NOMO-1 treated with DMSO at 0.1 percent for 48 hours (cell line): ENCODE results near the gene BMP8B.
A peak's percentile ranks its signal among the peaks of the same experiment; 100 is the strongest.

Experiments used
- DNase-seq: peaks from one replicate; lab custom pipeline; 2025; ENCODE audit not compliant: unreplicated experiment; lab: John Stamatoyannopoulos, UW

Gene BMP8B

DNA sequence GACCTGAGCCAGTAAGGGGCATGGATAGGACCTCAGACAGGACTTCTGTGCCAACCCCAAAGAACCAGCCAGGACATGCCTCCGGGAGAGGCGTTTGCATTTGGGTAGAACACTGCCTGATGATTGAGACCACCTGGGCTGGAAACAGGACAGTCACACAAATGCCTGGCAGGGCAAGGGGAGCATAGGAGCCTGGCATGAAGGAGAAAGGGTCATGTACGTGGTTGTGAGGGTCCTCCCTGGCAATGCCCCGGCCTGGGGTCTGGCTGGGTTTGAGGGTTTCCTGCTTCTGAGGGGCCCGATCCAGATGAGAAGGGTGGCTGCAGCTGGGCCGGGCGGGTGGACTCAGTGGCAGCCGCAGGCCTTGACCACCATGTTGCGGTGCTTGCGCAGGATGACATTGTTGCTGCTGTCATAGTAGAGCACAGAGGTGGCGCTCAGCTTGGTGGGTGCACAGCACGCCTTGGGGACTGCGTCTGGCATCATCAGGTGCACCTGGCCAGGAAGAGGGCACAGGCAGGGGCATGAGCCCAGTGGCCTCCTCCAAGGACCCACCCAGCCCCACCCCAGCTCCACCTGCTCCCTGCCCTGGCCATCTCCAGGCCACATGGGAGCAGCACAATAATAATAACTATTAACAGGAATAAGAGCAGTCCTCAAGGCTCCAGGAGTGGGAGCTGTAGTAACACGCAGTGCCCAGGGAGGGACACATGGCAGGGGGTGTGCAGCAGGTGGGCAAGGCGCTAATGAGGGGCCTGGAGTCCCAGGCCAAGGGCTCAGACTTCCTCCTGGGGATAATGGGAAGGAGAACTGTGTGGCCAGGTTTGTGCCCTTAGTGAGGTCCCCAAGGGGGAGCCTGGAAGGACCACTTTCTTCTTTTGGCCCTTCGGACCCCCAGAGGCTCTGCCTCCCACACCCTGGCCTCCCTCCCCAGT lies 28.3 kb downstream of the BMP8B start:
- DNase-seq = no peak

DNA sequence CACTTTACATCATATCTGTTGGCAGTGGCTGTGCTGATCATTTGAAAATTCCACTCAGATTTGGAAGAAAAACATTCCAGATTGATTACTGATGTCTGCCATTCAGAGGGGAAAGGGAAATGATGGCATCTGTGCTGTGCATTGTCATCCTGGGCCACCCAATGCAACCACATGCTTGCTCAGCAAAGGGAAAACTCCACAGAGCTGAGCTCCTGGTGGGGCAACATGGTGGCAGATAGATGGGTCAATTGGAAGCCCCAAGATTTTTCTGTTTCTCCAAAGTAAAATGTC lies 29.3 kb downstream of the BMP8B start:
- DNase-seq = no peak

DNA sequence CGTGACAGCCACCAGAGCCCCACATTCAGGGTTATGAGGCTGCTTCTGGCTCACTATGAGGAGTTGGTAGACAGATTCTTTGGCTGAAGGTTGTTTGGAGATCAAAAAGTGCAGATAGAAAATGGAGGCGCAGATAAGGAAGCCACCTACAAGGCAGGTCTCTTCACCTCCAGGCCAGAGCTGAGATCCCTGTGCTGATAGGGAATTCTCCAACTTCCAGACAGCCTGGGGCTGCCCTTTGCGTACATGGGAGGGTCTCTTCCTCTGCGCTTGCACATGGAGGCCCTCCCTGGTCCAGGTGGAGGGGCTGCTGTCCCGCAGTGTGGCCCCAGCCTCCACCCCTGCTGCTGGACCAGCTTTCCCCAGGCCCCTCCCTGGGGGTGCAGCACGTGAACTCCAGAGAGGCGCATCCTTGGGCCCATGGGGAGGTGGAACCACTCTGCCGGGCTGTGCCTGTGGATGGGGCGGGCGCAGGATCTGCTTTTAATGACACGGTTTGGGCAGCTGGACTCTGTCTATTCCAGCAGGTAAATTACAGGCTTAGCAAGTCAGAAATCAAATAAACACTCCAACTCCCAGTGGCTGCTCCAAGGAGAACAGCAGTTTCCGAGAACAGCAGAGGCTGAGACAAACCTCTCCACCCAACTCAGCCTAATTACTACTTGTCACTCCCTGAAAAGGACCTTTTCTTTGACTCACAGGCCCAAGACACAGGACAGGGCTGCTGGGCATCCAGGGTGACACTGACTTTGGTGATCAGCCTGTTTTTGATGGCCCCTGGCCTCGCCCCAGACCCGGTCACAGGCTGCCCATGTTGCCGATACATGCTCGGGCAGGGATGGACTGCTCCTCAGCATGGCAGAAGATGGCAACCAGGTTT lies 29.9 kb downstream of the BMP8B start:
- no peak for DNase-seq

DNA sequence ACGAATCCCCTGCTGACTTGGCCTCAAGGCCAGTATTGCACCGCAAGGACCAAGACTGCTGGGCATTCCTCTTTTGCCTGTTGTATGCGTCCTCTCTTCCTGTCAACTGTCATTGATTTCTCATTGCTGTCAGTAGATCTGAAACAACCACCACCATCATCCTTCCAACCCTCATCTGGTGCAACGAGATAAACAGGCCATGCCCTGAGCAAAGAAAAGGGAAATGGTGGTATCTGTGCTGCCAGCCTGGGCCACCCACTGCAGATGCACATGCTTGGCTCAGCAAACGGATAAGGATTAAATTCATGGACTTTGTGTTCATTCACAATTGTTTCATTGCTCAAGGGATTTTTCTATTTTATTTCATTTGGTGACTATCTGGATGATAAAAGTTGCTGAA lies 31.2 kb downstream of the BMP8B start:
- no peak for DNase-seq

DNA sequence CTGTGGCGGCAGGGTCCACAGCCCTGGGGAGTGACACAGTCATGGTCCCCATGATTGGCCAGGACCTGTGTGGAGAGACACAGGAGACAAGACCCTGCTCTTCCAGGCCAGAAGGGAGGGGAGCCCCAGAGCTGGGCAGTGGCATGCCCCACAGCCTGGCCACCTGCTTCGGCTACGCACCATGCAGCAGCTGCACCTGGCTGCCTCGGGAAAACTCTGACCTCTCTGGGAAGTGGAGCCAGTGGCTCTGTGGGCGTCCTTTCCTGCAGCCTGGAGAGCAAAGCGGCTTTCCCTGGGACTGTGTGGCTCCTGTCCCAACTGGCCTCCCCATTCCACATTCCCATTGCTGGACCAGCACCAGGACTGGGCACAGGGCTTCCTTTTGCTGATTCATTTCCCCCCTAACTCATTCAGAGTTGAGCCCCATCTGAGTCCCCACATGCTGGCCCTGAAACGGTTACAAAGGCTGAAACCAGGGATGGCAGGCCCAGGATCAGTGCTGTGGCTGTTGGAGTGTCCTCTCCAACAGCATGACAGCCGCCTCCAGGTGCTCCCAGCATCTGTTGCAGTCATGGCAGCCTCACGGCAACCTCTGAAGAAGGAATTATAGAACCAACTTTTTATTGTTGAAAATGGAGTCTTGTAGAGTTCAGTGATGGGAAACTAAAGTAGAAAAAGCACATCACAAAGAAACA lies 32.6 kb downstream of the BMP8B start:
- DNase-seq = no peak

DNA sequence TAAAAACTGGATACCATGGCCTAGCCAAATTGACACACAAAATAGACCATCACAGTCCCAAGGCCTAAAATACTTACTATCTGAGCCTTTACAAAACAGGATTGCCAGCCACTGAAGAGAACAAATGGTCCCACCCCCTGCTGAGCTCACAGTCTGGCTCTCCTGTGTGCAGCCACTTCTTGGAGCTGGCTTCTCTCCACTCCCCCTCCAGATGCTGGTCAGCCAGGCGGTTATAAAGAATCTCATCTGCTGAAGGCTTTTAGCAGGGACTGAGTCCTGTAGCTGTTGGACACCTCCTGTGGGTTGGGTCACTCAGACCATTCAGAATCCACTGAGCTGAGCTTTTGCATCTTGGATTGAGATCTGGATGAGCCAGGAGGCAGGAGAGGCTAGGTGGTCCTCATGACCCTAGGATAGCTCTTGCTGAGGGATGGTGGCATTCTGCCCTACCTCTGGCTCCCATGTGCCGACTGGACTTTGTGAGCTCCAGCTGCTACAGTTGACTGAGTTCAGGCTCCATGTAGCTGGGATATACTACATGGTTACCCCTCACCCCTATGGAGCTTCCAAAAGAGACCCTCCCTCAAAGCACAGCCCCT lies 33.7 kb downstream of the BMP8B start:
- no peak for DNase-seq

DNA sequence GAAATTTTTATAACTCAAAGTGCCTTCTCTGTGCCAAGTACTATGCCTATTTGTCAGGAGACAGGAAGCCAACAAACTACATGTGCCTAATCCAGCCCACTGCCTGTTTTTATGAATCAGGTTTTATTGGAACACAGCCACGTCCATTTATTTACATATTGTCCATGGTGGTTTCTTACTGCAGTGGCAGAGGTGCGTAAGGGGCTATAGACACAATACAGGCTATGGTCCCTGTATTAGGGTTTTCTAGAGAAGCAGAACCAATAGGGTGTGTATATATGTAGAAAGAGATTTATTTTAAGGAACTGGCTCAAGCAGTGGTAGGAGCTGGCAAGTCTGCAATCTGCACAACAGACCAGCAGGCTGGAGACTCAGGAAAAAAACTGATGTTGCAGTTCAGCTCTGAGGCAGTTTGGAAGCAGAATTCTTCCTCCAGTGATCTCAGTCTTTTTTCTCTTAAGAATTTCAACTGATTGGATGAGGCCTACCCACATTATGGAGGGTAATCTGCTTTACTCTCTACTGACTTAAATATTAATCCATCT lies 34.6 kb downstream of the BMP8B start:
- DNase-seq = no peak

DNA sequence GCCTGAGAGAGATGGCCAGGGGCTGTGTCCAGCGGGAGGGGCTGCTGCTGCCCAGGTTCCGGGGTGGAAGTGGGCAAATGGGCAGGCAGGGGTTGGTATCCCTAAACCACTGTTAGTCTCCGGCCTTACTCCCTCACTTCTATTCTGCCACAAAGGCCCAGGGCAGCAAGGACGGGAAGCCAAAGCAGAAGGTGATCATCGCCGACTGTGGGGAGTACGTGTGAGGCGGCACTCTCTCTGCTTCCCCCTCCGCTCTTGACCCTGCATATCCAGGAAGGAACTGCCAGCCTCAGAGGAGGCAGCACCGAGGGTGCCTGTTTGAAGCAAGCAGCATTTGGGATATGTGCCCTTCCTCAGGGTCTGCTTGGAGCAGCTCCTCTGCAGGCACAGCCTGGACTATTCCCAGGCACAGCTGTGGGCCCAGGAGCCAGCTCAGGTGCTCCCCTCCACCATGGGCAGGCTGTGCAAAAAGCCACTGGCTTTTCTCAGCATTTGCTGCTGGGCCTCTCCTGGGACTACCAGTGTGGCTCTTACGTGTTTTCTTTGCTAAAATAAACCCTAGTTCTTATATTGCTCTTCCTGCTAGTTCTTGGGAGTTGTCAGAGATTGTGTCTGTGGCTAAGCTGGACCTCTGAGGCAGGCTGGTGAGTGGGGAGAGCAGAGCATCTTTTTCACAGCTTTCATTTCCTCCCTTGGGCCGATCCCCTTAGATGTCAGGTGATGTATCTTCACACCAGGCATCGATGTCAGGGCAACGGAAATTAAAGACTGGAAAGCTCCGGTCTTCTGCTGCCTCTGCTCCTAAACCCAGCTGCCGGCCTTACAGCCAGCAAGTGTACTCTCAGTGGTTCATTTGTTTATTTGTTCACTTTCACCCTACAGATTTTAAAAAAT lies 35.3 kb downstream of the BMP8B start:
- DNase-seq = no peak

DNA sequence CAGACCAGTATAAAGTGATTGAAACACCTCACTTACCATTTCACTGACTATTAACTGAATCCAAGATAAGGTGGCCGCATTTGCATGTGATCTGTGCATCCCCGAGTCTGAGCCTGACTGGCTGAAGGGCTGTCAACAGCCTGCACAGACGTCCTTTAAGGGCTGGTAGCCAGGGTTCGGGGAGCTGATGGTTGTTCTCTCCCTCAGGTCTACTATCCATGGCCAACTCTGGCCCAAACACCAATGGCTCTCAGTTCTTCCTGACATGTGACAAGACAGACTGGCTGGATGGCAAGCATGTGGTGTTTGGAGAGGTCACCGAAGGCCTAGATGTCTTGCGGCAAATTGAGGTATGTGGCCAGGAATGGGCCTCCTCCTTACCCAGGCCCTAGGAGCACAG lies 36.0 kb downstream of the BMP8B start:
- no peak for DNase-seq

DNA sequence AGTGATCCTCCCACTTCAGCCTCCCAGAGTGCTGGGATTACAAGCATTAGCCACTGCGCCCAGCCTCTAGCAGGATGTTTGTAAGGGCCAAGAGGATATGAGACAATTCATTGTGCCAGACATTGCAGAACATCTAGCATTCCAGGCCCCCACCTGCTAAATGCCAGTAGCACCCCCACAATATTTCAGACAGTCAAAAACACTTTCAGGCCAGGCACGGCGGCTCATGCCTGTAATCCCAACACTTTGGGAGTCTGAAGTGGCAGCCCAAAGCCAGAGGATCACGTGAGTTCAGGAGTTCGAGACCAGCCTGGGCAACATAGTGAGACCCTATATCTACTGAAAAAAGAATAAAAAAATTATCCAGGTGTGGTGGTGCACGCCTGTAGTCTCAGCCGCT lies 37.1 kb downstream of the BMP8B start:
- DNase-seq = no peak

DNA sequence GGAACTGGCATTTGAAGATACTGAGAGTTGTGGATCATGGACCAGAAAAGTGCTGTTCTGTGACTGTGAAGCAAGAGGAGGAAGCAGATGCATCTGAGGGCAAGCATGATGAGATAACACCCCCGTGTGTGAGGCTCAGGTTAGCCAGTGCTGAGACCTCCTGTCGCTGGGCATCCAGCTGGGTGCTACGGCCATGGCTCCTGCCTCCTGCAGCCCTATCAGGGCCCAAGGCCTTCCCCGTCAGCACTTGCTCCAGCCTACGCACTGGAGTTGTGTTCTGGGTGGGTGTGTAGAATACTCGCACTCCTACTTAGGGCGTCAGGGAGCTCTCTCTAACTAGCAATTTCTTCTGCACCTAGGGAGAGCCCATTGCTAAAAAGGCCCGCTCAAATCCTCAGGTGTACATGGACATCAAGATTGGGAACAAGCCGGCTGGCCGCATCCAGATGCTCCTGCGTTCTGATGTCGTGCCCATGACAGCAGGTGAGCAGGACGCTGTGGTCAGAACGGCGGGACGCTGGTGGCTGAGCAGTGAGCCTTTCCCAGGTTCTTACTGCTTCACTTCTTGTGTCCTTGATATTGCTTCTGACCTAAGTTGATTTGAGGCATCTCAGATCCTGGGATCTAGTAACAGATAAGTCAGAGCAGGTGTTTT lies 43.5 kb downstream of the BMP8B start:
- no peak for DNase-seq

DNA sequence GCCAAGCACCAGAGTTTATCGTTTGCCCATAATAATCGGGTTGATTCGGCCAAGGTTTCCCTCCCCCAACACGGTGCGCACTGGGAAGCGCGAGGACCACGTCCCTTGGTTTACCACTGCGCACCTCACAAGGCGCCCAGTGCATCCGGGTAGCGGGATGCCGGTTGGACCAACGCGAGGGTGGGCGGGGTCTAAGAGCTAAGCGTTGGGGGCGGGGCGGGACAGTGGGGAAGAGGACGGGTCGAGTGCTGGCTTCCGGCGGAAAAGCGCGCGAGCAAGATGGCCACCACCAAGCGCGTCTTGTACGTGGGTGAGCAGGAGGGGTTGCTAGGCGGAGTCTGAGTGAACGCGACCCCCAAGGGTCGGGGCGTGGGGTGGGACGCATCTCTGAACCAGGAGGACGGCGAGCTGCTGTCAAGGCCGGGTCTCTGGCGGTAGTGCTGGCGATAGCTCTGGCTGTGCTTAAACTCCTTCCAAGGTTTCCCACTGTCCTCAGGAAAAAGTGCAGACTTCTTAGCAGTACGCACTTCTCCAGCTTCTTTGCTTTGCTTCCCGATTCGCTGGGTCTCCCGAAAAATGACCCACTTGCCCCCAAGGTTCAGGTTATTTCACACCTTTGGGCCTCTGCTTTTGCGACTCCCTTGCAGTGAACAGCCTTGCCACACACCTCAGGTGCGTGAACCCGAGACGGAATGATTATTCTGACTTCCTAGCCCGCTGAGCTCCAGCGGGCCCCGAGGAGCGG lies 49.9 kb downstream of the BMP8B start, which contains the start of gene PPIE:
PPIE (plus strand) TSS at position 261 of the 745 bp plus-strand sequence; CDS start at position 280, 19 bp downstream.
- DNase-seq = peak; percentile 88

DNA sequence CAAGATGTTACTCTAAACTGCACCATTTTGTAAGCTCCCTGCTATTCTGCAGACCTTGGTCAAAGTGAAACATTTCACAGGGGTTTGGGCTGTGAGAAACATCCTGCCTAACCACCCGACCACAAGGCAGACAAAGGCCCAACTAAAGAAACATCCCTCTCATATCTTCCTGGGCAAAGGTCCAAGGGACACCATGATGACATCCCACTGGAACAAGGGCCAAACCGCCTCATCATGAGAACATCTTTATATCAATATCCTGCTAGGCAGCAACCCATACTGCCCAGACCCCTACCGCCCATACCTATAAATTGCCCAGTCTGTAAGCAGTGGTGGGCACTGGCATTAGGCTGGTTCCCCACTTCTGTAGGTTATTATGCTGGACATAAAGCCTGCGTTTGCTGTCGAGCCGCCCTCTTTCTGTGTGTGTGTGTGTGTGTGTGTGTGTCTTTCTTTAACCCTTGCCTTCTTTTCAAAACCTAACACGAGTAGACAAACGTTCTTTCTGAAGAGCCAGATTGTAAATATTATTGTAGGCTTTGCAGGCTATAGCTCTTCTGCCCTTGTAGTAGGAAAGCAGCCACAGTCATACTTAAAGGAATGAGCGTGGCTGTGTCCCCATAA lies 51.0 kb downstream of the BMP8B start:
- DNase-seq = no peak

DNA sequence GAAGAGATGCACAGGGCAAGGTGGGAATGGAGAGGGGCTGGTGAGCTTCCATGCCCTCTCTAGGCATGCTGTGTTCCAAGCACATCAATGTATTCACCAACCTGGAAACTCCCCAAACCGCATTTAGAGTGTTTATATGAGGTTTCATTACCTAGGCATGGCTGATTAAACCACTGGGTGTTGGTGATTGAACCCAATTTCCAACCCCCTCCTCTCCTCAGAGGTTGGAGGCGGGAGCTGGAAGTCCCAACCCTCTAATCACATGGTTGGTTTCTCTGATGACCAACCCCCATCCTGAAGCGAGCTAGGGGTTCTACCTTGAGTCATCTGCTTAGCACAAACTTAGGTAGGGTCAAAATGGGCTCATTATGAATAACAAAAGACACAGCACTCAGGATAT lies 52.9 kb downstream of the BMP8B start:
- no peak for DNase-seq

DNA sequence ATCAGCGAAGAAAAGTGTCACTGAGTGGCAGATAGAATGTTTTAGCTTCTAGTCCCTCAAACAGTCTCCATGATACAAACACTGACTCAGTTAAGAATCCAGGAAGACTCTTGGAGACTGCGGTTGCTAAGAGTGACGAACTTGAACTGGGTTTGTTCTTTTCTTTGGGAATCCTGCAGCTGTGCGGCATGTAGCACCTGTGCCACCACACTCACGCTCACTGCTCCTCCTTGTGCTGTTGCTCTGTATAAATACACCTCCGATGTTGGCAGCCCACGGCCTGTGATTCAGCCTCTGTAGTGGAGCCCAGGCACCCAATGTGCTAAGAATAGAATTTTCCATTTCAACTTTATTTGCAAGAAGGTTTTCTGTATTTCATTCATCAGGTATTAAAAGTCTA lies 55.5 kb downstream of the BMP8B start:
- DNase-seq = no peak

DNA sequence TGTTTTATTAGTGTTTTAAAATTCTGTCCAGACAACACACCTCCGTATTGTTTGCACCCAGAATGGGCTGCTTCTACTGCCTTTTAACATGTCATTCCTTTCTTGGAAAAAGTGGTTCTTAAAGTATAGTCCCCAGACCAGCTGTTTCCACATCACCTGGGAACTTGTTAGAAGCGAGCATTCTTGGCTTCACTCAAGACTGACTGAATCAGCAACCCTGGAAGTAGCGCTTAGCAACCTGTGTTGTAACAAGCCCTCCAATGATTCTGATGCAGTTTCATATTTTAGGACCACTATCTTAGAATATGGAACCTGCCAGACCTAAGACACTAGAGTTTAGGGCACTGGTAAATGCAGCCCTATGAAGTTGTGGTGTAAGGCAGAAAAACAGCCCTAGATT lies 55.9 kb downstream of the BMP8B start:
- no peak for DNase-seq

DNA sequence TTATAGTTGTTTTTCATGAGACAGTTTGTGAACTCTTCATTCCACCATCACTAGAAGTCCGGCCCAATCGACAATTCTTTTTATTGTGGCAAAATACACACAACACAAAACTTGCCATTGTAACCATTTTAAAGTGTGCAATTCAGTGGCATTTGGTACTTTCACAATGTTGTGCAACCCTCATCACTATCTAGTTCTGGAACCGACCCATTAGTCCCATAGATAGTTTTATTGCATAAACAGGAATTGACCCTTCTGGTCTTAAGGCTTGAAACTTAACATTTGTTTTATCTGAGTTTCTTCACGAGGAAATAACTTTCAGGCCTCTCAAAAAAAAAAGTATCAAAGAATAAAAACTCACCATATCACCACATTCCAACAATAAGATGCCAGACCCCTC lies 58.8 kb downstream of the BMP8B start:
- no peak for DNase-seq

DNA sequence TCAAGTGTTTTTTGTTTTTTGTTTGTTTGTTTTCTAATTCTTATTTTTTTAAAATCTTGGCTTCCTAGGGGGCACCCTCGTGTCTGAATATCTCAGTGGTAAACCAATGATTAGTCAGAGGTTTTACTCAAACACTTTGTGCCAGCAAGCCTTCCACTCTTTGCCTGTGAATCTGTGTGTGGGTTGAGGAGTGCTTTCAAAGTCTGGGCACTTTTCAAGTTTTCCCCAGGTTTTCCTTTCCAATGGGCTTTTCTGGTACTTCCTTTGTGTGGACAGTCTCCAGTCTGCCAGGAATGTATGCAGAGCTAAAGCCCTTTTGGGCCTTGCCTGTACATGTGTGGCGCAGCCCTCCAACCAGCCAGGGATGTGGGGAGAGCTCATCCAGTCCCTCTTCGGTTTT lies 59.6 kb downstream of the BMP8B start:
- no peak for DNase-seq
